GM19238 (cell line): Measurements from ENCODE around the gene XPO5.
"Not testable (repeated sequence)": the region's sequence is repeated elsewhere in the genome, so short reads cannot be mapped to it uniquely, and the experiment has no call there.

Experiments used
- DNase-seq: peaks from one replicate; pipeline ENCODE4 v3.0.0; 2011; ENCODE audit warnings: low spot score; ENCODE audit not compliant: insufficient read length

The XPO5 gene

DNA sequence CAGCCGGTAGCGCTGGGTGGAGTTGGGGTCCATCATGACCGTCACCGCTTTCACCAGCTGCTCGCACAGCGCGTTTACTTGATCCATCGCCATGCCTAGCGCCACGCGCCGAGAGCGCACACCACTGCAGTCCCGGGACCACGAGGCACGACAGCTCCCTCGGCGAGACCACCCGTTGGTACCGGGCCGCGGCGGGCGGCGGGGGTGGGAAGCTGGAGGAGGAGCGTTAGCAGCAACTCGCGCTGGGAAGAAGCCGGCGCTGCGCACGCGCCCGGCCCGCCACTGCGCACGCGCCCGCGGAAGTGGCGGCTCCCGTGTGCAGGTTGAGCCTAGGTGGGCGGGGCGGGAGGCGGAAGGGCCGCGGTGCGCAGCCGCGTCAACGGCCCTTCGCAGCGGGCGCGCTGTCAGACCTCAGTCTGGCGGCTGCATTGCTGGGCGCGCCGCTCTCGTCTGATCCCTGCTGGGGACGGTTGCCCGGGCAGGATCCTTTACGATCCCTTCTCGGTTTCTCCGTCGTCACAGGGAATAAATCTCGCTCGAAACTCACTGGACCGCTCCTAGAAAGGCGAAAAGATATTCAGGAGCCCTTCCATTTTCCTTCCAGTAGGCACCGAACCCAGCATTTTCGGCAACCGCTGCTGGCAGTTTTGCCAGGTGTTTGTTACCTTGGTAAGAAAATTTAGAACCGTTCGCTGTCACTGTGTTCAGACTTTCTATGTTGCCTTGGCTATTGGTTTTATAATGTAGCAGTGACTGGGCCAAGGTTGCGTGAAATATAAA lies at the start of gene XPO5, which contains the start of gene POLH:
TSS of gene XPO5 (minus strand) at position 267 of the 780 bp plus-strand sequence. CDS start at position 93, 174 bp downstream.
TSS of gene POLH (plus strand) at position 414 of the 780 bp plus-strand sequence. CDS start 6,135 bp downstream, outside the sequence.
- peak; percentile 95 for DNase-seq

DNA sequence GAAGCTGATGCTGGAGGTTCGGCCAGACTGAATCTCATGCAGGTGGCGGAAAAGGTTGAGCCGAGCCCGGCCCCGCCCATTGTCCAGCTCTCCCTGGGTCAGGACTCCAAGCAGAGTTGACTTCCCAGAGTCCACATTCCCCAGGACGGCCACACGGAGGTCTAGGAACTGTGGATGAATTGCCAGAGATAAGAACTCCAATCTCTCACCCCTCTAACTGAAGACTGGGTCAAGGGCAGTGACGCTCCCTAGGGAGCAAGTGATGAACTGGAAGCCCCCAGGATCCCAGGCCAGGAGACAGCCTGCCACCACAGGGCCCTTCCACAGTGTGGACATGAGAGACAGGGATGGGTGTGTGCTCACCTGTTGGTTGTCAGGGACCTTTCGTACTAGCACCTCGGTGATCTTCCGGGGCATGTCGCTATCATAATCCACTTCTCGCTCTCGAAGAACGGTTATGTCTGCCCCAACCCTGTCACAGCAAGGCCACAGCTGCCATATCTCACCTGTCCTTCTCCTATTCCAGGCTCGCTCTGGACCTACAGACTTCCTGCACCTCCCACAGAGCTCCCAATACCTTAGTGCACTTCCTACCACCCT lies 49.7 kb upstream of the XPO5 start:
- DNase-seq = no peak

DNA sequence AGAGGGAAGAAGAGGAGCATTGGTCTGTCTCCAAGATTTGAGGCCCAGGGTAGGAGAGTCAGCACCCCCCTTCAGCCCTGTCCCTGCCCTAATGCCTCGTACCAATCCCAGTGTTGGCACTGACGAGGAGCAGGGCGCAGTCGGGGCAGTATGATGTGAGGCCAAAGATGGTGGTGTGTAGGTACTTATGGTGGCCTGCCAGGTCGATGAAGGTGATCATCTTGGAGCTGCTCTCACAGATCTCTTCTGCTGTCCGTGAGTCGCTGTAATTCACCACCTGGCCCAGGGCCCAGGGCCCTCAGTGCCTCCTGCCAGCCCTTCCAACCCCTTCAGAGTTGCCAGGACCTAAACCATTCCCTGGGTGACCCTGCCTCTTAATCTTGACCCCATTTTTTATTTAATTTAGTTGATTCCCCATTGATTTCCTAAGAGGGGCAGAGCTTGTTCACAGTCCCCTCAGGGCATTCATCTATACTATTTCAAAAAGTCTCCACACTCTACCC lies 49.0 kb upstream of the XPO5 start:
- DNase-seq = no peak

DNA sequence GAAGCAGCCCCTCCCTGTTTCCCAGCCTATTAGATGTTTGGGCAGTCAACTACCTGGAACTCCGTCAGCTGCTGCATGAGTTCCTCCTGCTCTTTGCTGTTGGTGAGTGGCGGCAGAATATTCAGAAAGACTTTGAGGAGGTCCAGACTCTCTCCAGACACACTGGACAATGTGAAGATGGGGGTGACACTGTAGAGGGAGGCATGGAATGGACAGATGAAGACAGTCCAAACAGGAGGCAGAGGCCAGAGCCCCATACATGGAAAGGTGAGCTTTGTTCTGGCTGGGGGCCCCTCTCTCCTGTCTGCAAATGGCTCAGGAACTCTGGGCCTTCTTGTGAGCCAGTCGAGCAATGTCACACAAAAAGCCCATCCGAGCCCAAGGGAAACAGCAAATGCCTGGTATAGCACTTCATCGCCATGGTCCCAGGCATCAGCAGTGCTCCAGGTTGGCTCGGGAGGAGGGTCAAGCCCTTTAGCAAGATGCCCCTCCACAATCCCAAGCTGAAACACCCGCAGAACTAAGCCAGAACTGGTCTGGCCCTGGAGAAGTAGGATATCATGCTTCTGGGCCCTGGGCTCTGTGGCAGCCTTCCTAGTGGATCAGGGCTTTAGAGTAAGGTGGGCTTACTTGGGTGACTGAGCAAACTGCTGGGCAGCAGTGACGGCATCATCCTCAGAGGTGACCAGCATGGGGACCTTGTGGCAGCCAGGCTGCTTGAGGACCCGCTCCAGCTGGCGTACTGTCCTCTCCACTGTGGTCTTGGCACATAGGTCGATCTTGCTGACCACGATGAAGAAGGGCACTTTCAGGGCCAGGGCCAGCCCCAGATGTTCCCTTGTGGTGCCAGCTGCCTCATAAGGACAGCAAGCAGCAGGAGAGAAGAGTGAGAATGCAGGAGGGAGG lies 48.3 kb upstream of the XPO5 start:
- DNase-seq = no peak

DNA sequence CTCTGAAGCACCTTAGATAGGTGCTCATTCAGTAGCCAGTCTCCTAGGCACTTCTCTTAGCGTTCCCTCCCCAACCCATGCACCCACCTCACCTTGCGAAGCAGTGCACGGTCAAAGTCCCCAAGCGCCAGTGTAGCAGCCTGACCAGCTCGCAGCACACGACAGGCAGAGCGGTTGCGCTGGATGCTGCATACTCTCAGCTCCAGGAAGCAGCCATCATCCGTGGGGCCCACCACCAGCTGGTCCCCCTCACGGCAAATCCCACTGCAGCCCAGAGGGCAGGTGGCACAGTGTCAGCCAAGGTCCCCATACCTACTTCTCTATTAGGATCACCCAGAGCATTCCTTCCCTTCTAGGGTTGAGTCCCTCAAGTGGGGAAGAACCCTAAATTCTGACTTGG lies 46.7 kb upstream of the XPO5 start:
- DNase-seq = no peak

DNA sequence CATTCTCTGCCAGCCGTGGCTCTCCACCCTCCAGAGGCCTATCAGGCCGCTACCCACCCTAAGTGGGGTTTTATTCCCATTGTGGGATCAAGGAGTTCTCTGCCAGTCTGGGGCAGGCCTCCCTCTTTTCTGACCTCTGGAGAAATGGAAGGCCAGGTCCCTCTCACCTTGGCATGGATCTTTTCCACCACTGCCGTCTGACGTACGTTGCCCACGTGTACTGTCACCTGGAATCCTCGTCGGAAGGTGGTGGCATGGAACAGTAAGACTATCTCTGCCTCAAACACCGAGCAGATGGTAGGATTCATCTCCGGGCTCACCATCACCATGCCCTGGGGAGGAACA lies 46.0 kb upstream of the XPO5 start:
- DNase-seq = no peak

DNA sequence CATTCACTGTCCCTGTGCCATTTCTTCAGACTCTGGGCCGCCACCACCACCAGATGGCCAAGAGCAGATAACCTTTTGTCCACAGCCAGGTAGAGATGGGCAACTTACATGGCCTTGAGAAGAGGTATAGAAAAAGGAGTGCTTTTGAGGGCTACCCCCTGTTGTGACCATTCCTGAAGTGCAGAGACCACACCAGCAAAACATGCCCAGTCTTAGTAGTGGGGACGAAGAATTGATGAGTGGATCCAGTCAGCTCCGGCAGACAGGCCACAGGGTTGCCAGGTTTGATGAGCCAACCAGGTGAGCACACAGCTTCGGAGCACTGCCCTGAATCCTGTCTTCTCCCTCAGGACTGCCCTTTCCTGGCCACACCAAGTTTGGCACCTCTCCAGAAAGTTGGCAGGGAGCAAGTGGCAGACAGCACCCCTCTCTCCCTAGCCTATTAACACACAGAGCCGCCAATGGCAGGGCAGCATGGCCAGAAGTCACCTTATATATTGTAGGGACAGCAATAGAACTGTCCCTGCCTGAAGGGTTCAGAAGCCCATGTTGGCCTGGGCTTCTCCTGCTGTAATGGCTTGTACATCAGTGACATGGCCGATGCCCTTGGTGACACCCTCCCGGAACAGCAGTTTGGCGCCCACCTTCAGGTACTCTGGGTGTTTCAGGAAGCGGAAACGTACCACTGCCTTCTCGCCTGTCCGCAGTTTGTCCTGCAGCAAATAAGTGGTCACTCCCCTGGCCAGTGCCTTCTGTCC lies 45.4 kb upstream of the XPO5 start:
- no peak for DNase-seq

DNA sequence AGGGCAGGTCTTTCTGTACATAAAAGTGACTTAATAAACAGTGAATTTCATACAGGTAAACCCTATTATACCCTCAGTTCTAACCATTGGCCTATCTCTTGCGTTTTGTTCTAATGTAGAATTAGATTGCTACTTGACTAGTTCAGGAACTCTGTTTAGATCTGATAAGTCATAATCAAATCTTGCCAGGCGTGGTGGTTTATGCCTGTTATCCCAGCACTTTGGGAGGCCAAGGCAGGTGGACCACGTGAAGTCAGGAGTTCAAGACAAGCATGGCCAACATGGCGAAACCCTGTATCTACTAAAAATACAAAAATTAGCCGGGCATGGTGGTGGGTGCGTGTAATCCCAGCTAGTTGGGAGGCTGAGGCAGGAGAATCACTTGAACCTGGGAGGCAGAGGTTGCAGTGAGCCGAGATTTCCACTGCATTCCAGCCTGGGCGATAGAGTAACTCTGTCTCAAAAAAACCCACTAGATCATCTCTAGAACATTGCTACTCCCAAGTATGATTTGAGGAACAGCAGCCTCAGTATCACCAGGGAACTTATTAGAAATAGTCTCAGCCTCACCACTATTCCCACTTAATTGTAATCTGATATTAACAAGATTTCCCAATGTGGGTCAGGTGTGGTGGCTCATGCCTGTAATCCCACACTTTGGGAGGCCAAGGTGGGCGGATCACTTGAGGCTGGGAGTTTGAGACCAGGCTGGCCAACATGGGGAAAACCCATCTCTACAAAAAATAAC lies 41.1 kb upstream of the XPO5 start:
- no peak for DNase-seq

DNA sequence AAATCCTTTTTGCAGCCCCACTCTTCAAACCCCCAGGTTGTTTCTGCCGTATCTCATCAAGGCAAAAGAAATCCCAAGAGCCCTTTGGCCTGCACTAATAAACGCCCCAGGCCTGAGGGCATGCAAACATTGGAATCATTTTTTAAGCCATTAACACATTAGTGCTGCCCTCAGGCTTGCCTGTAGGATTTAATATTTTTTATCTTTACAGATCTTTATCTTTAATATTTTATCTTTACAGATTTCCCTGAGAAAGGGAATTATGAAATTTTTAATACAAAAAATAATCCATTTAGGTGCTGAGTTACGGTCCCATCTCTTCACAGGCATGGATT lies 38.5 kb upstream of the XPO5 start:
- no peak for DNase-seq

DNA sequence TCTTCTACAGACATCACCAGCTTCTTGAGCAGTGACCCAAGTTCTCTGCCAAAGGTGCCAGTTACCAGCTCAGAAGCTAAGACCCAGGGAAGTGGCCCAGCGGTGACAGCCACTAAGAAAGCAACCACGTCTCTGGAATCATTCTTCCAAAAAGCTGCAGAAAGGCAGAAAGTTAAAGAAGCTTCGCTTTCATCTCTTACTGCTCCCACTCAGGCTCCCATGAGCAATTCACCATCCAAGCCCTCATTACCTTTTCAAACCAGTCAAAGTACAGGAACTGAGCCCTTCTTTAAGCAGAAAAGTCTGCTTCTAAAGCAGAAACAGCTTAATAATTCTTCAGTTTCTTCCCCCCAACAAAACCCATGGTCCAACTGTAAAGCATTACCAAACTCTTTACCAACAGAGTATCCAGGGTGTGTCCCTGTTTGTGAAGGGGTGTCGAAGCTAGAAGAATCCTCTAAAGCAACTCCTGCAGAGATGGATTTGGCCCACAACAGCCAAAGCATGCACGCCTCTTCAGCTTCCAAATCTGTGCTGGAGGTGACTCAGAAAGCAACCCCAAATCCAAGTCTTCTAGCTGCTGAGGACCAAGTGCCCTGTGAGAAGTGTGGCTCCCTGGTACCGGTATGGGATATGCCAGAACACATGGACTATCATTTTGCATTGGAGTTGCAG lies 38.0 kb upstream of the XPO5 start:
- no peak for DNase-seq

DNA sequence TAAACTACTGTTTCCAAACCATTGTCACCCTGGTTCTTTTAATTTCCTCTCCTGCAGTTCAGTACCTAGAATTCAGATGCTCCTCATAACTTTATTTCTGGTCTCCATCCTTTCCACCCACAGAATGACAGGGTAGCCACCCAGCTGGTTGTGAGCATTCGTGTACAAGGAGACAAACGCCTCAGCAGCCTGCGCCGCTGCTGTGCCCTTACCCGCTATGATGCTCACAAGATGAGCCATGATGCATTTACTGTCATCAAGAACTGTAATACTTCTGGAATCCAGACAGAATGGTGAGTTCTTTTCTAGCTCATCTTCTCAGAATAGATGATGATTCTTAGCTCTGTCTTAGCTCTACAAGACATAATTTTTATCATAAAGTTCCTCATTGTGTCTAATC lies 34.6 kb upstream of the XPO5 start:
- no peak for DNase-seq

DNA sequence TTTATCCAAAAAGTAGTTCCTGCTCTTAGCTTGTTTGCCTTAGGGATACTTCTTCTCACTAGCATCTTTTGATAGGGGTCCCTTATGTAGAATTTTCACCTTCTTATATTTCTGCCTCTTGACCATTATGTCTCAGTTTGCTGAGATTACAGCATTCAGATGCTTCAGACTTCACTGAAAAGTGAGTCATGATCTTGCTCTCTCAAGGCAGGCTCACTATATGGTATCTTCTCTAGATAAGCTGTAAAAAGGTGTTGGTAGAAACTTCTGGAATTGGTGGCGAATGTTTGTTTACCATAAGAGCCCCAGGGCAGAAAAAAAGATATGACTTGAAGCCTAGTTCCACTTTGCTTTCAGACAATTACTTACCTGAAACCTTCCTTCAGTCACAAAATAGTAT lies 33.6 kb upstream of the XPO5 start:
- DNase-seq = no peak

DNA sequence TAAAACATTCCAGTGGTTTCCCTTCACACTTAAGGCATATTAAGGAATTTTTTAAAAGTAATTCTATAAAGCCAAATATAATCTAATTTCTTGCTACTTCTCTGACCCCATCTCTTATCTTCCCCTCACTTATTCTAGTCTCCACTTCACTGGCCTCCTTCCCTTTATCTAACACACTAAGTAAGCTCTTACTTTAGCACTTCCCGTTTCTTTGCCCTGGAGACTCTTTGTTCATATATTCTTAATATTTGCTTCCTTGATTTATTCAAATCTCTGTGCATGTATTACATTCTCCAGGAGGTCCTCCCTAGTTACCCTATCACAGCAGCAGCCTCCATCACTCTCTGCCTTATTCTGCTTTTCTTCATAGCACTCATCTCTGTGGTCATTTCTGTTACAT lies 33.0 kb upstream of the XPO5 start:
- DNase-seq = no peak

DNA sequence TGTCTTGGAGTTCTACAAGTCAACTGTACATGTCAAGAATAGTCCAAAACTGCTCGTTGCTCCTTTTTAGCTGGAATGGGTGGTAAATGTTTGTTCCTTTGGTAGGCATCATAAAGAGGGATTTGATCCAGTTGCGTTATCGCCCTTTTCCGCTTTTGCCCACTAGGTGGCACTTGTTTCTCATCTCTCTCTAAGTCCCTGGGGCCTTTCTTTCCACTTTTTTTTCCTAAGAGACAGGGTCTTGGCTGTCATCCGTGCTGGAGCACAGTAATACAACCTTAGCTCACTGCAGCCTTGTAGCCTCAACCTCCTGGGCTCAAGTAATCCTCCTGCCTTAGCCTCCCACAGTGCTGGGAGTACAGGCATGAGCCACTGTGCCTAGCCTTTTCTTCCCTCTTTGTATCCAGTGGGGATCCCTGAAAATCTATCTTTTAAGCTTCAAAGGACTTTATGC lies 32.5 kb upstream of the XPO5 start:
- peak; percentile 24 for DNase-seq

DNA sequence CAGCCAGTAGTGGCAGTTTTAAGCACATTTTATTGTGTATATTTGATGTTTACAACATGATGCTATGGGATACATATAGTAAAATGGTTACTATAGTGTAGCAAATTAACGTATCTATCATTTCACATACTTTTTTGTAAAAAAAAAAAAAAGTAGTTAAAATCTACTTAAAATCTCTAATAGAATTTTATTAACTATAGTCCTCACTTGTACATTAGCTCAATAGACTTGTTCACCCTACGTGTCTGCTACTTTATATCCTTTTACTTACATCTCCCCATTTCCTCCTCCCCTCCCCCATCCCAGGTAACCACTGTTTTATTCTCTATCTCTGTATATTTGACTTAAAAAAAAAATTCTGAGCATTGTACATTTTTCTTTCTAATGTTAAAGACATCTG lies 30.2 kb upstream of the XPO5 start:
- no peak for DNase-seq

DNA sequence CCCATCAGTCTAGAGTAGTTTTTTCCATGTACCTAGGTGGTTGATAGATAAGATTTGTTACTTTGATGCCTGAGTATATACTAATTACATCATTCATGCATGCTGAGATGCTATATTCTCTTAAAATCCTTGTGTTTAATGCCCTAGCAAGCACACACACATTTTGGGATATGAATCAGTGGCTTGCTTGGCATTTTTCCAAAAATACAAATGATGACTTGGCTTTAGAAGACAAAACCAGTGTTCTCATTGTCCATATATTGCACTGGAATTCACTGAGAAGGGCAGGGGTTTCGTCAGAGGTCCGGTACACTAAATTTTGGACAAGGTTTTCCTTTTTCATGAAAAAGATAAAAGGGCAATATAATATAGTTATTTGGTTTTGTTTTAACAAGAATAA lies 28.3 kb upstream of the XPO5 start:
- no peak for DNase-seq

DNA sequence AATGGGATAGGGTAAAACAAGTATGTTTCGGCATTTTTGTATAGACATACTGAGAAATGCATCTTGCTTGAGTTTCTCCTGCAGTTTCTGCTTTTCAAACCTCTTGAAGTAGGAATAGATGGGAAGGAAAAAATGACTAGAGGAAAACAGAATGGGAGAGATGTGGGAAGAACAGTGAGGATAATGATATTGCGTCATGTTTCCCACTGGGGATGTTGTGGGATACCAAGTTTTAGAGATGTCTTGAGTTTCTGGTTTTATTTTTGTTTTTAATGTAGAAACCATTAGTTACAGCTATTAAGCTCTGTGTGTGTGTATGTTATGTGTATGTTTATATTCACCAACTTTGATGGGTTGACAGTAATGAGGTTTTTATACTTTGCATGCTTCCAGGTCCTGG lies 24.8 kb upstream of the XPO5 start:
- DNase-seq = no peak

DNA sequence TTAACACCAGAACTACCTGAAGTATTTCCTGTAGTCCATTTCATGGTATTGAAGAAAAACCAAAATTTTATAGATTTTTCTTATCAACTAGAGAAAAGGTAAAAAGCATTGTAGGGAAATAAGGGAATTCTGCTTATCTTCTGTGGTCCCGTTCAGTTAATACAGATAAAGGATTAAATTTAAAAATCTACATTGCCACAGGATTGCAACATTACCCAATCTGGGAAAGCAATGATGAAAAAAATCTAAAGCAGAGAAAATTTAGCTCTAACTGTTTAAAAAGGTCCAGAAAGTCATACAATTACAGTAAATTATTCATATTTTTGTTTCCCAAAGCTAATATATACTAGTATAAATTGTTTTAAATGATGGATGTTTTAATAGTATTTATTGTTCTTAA lies 18.1 kb upstream of the XPO5 start:
- no peak for DNase-seq

DNA sequence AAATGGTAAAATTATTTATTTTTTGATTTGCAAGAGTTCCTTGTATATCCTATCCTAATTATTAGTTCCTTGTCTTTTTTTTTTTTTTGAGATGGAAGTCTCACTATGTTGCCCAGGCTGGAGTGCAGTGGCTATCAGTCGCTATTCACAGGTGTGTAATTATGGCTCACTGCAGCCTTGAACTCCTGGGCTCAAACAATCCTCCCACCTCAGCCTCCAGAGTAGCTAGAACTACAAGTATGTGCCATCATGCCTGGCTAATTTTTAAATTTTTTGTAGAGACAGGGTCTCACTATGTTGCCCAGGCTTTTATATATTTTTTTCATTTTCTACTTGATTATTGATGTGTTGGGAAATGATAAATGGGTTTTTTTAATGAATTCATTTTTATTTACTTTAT lies 13.7 kb upstream of the XPO5 start:
- DNase-seq = not testable (repeated sequence)

DNA sequence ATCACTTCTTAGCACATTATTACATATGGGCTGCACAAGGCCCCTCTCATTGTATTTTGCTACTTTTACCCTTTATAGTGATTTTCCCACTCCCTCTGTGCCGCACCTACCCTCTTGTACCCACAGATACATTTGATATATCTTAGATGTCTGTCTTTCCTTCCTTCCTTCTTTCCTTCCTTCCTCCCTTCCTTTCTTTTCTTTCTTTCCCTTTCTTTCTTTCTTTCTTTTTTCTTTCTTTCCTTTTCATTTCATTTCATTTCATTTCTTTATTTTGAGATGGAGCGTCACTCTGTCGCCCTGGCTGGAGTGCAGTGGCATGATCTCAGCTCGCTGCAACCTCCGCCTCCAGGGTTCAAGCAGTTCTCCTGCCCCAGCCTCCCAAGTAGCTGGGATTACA lies 12.4 kb upstream of the XPO5 start:
- no peak for DNase-seq
